ENCODE measurements around the gene PCYT1A. TPM values are rescaled to one million over a fixed set of nuclear protein-coding genes. Genes with fewer than 3 reads are reported as not detected.

Gene PCYT1A
- total RNA-seq, 1 experiment from 2014 or later = 63.8 TPM

DNA sequence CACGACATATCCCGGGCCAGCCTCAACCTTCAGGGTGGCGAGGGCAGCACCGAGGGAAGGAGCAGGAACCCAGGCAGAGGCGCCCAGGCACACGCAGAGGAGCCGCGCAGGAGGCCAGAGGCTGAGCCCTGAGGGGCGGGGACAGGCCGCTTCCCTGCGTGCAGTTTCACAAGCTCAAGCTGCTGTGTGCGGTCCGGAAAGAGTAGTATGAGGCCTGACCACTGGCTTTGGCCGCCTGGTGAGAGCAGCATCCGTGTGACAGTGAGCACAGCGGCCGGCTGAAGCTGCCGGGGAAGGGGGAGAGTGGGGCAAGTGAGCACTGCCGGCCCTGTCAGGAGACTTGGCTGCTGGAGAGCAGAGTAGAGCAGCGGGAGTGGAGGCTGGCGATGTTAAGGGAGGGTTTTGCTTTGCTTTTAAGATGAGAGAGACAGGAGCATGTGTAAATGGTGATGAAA, 85.0 kb downstream of the PCYT1A start:
- H3K4me2 ChIP-seq (ENCODE audit: low read length) = no peak overlapping the region
- H3K9ac ChIP-seq (ENCODE audit: low read length) = no peak overlapping the region
- TF ChIP-seq, protein P1, sequence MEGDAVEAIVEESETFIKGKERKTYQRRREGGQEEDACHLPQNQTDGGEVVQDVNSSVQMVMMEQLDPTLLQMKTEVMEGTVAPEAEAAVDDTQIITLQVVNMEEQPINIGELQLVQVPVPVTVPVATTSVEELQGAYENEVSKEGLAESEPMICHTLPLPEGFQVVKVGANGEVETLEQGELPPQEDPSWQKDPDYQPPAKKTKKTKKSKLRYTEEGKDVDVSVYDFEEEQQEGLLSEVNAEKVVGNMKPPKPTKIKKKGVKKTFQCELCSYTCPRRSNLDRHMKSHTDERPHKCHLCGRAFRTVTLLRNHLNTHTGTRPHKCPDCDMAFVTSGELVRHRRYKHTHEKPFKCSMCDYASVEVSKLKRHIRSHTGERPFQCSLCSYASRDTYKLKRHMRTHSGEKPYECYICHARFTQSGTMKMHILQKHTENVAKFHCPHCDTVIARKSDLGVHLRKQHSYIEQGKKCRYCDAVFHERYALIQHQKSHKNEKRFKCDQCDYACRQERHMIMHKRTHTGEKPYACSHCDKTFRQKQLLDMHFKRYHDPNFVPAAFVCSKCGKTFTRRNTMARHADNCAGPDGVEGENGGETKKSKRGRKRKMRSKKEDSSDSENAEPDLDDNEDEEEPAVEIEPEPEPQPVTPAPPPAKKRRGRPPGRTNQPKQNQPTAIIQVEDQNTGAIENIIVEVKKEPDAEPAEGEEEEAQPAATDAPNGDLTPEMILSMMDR (conservative IDR thresholded peaks at IDR 0.05; ENCODE audit: low read depth, low read length) = no peak
- no peak for TF ChIP-seq EZH2 (IDR thresholded peaks at IDR 0.05; ENCODE audit: low read length, unreplicated experiment)
- no peak for TF ChIP-seq EZH2phosphoT487 (IDR thresholded peaks at IDR 0.05; ENCODE audit: borderline replicate concordance, low read length)
- no peaks in the 10 kb centered on the region for H3K4me1 ChIP-seq (ENCODE audit: insufficient read depth, low read length)
- no peak overlapping the region for H2AFZ ChIP-seq (ENCODE audit: low read length)
- no peaks in the 10 kb centered on the region for H3F3A ChIP-seq (ENCODE audit: low read length, unreplicated experiment)
- intact Hi-C loops (cut with micrococcal nuclease) = no loop called here
- 0 out of 2 replicates have a peak, but pooled peaks cover 2% of the 10 kb centered on the region for H3K9me3 ChIP-seq (ENCODE audit: low read length)
- no peaks in the 10 kb centered on the region for H3K36me3 ChIP-seq (ENCODE audit: low read depth, low read length)
- ATAC-seq (no peak), DNase-seq (no peak)
- no TSS peak for BruUV-seq (replicated peaks)
- ChIA-PET POLR2A (ENCODE audit: unreplicated experiment) (no interaction called here), CTCF (no interaction called here)
- no peaks in the 10 kb centered on the region for H4K20me1 ChIP-seq (ENCODE audit: low read length)
- H3K4me3 ChIP-seq (ENCODE audit: low read length) = no peak overlapping the region
- no peak overlapping the region for H3K27ac ChIP-seq (ENCODE audit: low read length)
- no peaks in the 10 kb centered on the region for H3K79me2 ChIP-seq (ENCODE audit: low read length)
- no peaks in the 10 kb centered on the region for H3K9me2 ChIP-seq (replicated peaks; ENCODE audit: low read length)
- H3K27me3 ChIP-seq (ENCODE audit: low read length) = no peaks in the 10 kb centered on the region

DNA sequence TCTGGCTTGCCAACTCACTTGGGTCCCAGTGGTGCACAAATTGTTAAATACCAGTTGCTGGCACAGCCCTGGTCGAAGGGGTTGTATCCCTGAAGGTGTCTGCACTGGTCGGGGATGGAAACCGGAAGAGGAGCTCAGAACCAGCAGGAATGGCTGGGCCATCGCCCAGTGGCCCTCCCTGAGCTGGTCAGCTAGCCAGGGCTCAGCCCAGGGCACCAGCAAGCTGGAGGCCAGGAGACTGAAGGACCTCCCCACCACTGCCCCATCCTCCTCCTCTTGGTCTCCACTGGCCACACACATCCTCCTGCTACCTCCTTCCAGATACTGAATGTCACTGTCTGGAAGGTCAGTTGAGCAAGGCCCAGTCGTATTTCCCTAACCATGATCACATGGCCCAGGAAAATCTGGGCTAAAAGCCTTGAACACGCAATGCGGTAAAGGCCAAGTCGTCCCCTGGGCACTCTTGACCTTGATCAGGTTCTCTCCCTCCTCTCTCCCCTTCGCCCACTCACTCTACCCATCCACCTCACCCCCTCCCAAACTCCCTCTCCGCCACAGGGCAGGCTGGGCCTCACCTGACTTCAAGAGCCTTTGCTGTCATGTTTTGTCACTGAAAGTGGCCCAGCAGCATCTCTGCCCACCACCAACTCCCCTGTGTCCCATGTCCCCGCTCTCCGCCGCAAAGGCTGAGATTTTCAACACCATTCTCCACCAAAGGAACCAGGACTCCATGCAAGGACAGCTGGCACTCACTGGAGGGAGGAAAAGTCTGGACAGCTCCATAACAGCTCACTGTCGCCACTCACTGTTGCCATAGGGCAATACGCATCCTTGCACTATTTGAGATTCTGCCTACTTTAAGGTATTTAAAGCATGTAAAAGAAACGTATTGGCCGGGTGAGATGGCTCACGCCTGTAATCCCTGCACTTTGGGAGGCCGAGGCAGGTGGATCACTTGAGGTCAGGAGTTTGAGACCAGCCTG, 88.5 kb downstream of the PCYT1A start:
- CTCF ChIA-PET = interaction anchor here (0.6 to 1.2 kb wide), 2 partner anchors 21 to 126 kb away, joined by 3 to 4 read pairs; no protein-coding TSS in a partner anchor
- ATAC-seq = no peak
- no peaks in the 10 kb centered on the region for H3K9me2 ChIP-seq (replicated peaks; ENCODE audit: low read length)
- POLR2A ChIA-PET (ENCODE audit: unreplicated experiment) = interaction anchor here (0.6 kb wide), 1 partner anchor 225 kb away, joined by 5 read pairs; no protein-coding TSS in a partner anchor
- no peaks in the 10 kb centered on the region for H4K20me1 ChIP-seq (ENCODE audit: low read length)
- no peaks in the 10 kb centered on the region for H3K79me2 ChIP-seq (ENCODE audit: low read length)
- no peaks in the 10 kb centered on the region for H3K27me3 ChIP-seq (ENCODE audit: low read length)
- no peak overlapping the region for H2AFZ ChIP-seq (ENCODE audit: low read length)
- no peaks in the 10 kb centered on the region for H3K36me3 ChIP-seq (ENCODE audit: low read depth, low read length)
- no peak overlapping the region for H3K9ac ChIP-seq (ENCODE audit: low read length)
- no peaks in the 10 kb centered on the region for H3K9me3 ChIP-seq (ENCODE audit: low read length)
- no peak for TF ChIP-seq EZH2 (IDR thresholded peaks at IDR 0.05; ENCODE audit: low read length, unreplicated experiment)
- TF ChIP-seq, protein P1 (conservative IDR thresholded peaks at IDR 0.05; ENCODE audit: low read depth, low read length) = peak; percentile 44
- TF ChIP-seq EZH2phosphoT487 (IDR thresholded peaks at IDR 0.05; ENCODE audit: borderline replicate concordance, low read length) = no peak
- intact Hi-C loops (cut with micrococcal nuclease) = loop anchor here (5.0 kb wide), 1 partner anchor 177 kb away; no protein-coding TSS in a partner anchor
- H3K4me2 ChIP-seq (ENCODE audit: low read length) = no peak overlapping the region
- H3K4me1 ChIP-seq (ENCODE audit: insufficient read depth, low read length) = no peaks in the 10 kb centered on the region
- no peak for DNase-seq
- no peak overlapping the region for H3K27ac ChIP-seq (ENCODE audit: low read length)
- BruUV-seq (replicated peaks) = no TSS peak
- no peaks in the 10 kb centered on the region for H3F3A ChIP-seq (ENCODE audit: low read length, unreplicated experiment)
- no peak overlapping the region for H3K4me3 ChIP-seq (ENCODE audit: low read length)
